Right lobe of liver (tissue), 6 donors: ENCODE measurements around the gene NCAPD3. TPM values are rescaled to one million over a fixed set of nuclear protein-coding genes. Genes with fewer than 3 reads are reported as not detected.
"Not testable (repeated sequence)": the region's sequence is repeated elsewhere in the genome, so short reads cannot be mapped to it uniquely, and the experiment has no call there.

ENCODE experiments used
- ATAC-seq, 4 donors: fragments of 200-7000 bp; cut with Tn5 transposase; one replicate each; pipeline ENCODE4 v1.9.1; 2020; ENCODE audit warnings: mild to moderate bottlenecking in 4 of 4, moderate library complexity in 4 of 4
- DNase-seq, 3 donors: peaks; one replicate each; pipeline ENCODE4 v3.0.0-alpha.2; 2020
- H3K27ac ChIP-seq, 3 donors: fragments of 200-600 bp; one replicate each; pipeline ENCODE4 v1.8.0; 2022
- H3K27me3 ChIP-seq, 2 donors: fragments of 200-600 bp; one replicate each; pipeline ENCODE4 v1.8.0; 2022
- H3K36me3 ChIP-seq, 4 donors: fragments of 200-600 bp; sonication (generic) in 1 of 4; one replicate each; pipeline versions ENCODE4 v1.5.1 to v1.8.0; 2017 to 2022; ENCODE audit warnings: control low read depth in 1 of 4
- H3K4me1 ChIP-seq, 4 donors: fragments of 200-600 bp; sonication (generic) in 1 of 4; one replicate each; pipeline versions ENCODE4 v1.5.1 to v1.8.0; 2017 to 2022; ENCODE audit warnings: control low read depth in 1 of 4
- H3K4me3 ChIP-seq, 3 donors: fragments of 200-600 bp; one replicate each; pipeline ENCODE4 v1.8.0; 2022
- H3K9me3 ChIP-seq, 4 donors: fragments of 200-600 bp; sonication (generic) in 1 of 4; one replicate each; pipeline versions ENCODE4 v1.5.1 to v1.8.0; 2017 to 2022; ENCODE audit warnings: control low read depth in 1 of 4
- CTCF ChIP-seq, 4 donors: fragments of 200-600 bp in 3 of 4; fragments of 450-650 bp in 1 of 4; IDR thresholded peaks; one replicate each; pipeline versions ENCODE4 v1.5.1 to v1.8.0; 2016 to 2022; ENCODE audit warnings: antibody characterized with exemption in 4 of 4, mild to moderate bottlenecking in 2 of 4
- POLR2A ChIP-seq: fragments of 450-650 bp; IDR thresholded peaks from one replicate; pipeline ENCODE4 v1.6.1; 2017; ENCODE audit warnings: antibody characterized with exemption, mild to moderate bottlenecking
- WGBS: methylation state at CpG from one replicate; pipeline ENCODE4 v1.1.6; 2018; ENCODE audit warnings: low coverage, low lambda C conversion rate; ENCODE audit not compliant: insufficient coverage; ENCODE audit errors: missing lambda C conversion rate; 5-methylcytosine and 5-hydroxymethylcytosine counted together
- intact Hi-C, 2 donors: fragments of 100-400 bp; cut with DNase I; formaldehyde crosslinking; loops; one replicate each; pipeline versions ENCODE4 v1.11.2 to v1.14.1; 2022
- total RNA-seq, 6 experiments: library from RNA; depleted of rRNA in 2 of 6; stranded (reverse); fragments of >200 nt in 2 of 6; fragmentation: NEBNext Ultra II Directional in 3 of 6; extraction: Animal tissue kit (Norgen Biotek cat#: 25700) in 3 of 6; gene quantifications; one replicate each; pipeline versions ENCODE4 v1.1.0 to v1.2.4, GENCODE V29; 2016 to 2023
- donor health status: DM: no; HTN: yes; CAD: no.
- donor health status: DM: no; HTN: no; CAD: no.
- donor health status: DM: no; HTN: no; CAD: no.
- donor health status: DM: no; HTN: yes; CAD: no.
- donor health status: DM: no; HTN: yes; CAD: no.

NCAPD3 gene
- total RNA-seq, 6 experiments from 2014 or later: 11.9 to 21.8 (median 15.5) TPM

DNA sequence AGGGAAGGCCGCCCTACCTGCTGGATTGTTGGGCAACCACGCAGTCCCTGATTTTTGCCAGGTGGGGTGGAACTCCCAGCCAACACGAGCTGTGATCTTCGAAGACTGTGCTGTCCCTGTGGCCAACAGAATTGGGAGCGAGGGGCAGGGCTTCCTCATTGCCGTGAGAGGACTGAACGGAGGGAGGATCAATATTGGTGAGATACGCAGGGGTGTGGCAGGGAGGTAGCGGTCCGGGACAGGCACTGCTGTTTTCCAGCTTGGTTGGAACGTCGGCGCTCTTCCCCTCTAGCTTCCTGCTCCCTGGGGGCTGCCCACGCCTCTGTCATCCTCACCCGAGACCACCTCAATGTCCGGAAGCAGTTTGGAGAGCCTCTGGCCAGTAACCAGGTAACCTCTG is 37.2 kb upstream of the NCAPD3 start:
- Histone ChIP-seq H3K4me1 (no peaks in the 10 kb centered on the region), H3K27ac (no peak overlapping the region), H3K36me3 (peaks cover 0 to 38% (median 10%) of the 10 kb centered on the region in 4 donors), H3K4me3 (no peak overlapping the region), H3K9me3 (no peaks in the 10 kb centered on the region), H3K27me3 (no peaks in the 10 kb centered on the region)
- DNase-seq: no peak
- TF ChIP-seq POLR2A (no peak), CTCF (IDR thresholded peaks at IDR 0.05) (no peak)
- intact Hi-C loops: no loop called here
- WGBS: 91% methylated on average over 7 of the region's 16 CpGs
- no peak for ATAC-seq

- TF ChIP-seq CTCF (IDR thresholded peaks at IDR 0.05): no peak
- no peak for TF ChIP-seq POLR2A
- intact Hi-C loops: no loop called here
Observed at GRCh38 chr11:134260503-134260902, 36.7 kb upstream of the NCAPD3 start.

GRCh38 chr11:134258577-134258976 is 34.8 kb upstream of the NCAPD3 start:
- Histone ChIP-seq H3K27me3 (no peaks in the 10 kb centered on the region), H3K4me3 (no peak overlapping the region), H3K9me3 (no peaks in the 10 kb centered on the region), H3K4me1 (peaks cover 0 to 8% (median 0%) of the 10 kb centered on the region in 4 donors), H3K27ac (no peak overlapping the region), H3K36me3 (peaks cover 0 to 36% (median 10%) of the 10 kb centered on the region in 4 donors)
- ATAC-seq: no peak
- TF ChIP-seq CTCF (IDR thresholded peaks at IDR 0.05): no peak
- TF ChIP-seq POLR2A: no peak
- WGBS: 94% methylated on average over 3 of the region's 4 CpGs
- DNase-seq: no peak
- intact Hi-C loops: no loop called here

More at GRCh38 chr11:134260503-134260902, 36.7 kb upstream of the NCAPD3 start:
- Histone ChIP-seq H3K9me3 (no peaks in the 10 kb centered on the region), H3K4me1 (no peaks in the 10 kb centered on the region), H3K27ac (no peak overlapping the region), H3K27me3 (no peaks in the 10 kb centered on the region), H3K36me3 (peaks cover 0 to 38% (median 10%) of the 10 kb centered on the region in 4 donors), H3K4me3 (no peak overlapping the region)
- ATAC-seq: no peak
- DNase-seq: no peak

DNA sequence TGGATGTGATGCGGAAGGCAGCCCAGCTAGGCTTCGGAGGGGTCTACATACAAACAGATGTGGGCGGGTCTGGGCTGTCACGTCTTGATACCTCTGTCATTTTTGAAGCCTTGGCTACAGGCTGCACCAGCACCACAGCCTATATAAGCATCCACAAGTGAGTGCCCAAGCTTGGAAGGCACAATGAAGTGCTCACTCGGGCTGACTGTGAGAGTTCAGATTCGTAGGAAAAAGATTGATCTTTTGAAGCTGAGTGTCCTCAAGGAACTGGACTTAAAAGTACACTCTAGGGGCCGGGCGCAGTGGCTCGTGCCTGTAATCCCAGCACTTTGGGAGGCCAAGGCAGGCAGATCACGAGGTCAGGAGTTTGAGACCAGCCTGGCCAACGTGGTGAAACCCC is 33.3 kb upstream of the NCAPD3 start:
- Histone ChIP-seq H3K4me1 (peaks cover 0 to 11% (median under 1%) of the 10 kb centered on the region in 4 donors), H3K27ac (no peak overlapping the region), H3K4me3 (no peak overlapping the region), H3K27me3 (no peaks in the 10 kb centered on the region), H3K9me3 (no peaks in the 10 kb centered on the region), H3K36me3 (peaks cover 0 to 23% (median 10%) of the 10 kb centered on the region in 4 donors)
- DNase-seq (no peak), ATAC-seq (no peak)
- TF ChIP-seq CTCF (IDR thresholded peaks at IDR 0.05) (no peak), POLR2A (no peak)
- intact Hi-C loops: no loop called here
- WGBS: 93% methylated on average over 7 of the region's 11 CpGs

DNA sequence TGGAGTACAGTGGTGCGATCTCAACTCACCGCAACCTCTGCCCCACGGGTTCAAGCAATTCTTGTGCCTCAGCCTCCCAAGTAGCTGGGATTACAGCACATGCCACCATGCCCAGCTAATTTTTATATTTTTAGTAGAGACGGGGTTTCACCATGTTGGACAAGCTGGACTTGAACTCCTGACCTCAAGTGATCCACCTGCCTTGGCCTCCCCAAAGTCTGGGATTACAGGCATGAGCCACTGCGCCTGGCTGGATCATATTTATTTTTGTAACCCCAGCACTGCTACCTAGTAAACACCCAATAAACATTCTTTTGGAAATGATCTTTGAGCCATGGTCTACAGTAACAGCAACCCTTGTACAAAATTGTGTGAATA is 31.4 kb upstream of the NCAPD3 start:
- intact Hi-C loops: not testable (repeated sequence)

More for the DNA sequence above, 31.4 kb upstream of the NCAPD3 start:
- H3K27me3 ChIP-seq, ATAC-seq, H3K4me3 ChIP-seq, DNase-seq, H3K9me3 ChIP-seq, H3K27ac ChIP-seq: not testable (repeated sequence)
- Histone ChIP-seq H3K36me3 (peaks cover 0 to 15% (median 4%) of the 10 kb centered on the region in 4 donors), H3K4me1 (peaks cover 0 to 28% (median 11%) of the 10 kb centered on the region in 4 donors)
- WGBS: 95% methylated on average over 4 of the region's 5 CpGs
